H1 (cell line): ENCODE measurements around the gene TTC21A. TPM values are rescaled to one million over a fixed set of nuclear protein-coding genes. Genes with fewer than 3 reads are reported as not detected.

Source experiments
- CTCF ChIA-PET: fragments of 300-600 bp; sonication (Branson Sonifier 250); formaldehyde crosslinking; loops from one replicate; lab custom pipeline; 2021; ENCODE audit not compliant: partially characterized antibody; lab: Charles Lee
- POLR2A ChIA-PET: fragments of 300-600 bp; sonication (Branson Sonifier 250); formaldehyde crosslinking; loops from one replicate; lab custom pipeline; 2021; ENCODE audit warnings: inconsistent platforms; ENCODE audit not compliant: partially characterized antibody; lab: Charles Lee
- DNase-seq, 2 experiments: peaks; one replicate each; pipeline versions ENCODE4 v3.0.0 to v3.0.0-alpha.2; 2010 to 2022; ENCODE audit warnings: low spot score in 2 of 2, low read depth in 1 of 2, mixed read lengths in 1 of 2
- FAIRE-seq: peaks from 2 replicates; lab custom pipeline; 2011; peaks lifted over from hg19 to GRCh38; lab: Jason Lieb, UNC
- H2AFZ ChIP-seq: 2 replicates; pipeline ENCODE4 v1.8.1; 2012; ENCODE audit warnings: low read length, inconsistent platforms
- H2AK5ac ChIP-seq: 2 replicates; pipeline ENCODE4 v1.6.1; 2013; ENCODE audit warnings: low read depth, low read length
- H2BK120ac ChIP-seq: replicated peaks from 2 replicates; pipeline ENCODE3; 2013; ENCODE audit warnings: low read depth, low read length, inconsistent platforms
- H2BK12ac ChIP-seq: 2 replicates; pipeline ENCODE4 v1.6.1; 2013; ENCODE audit warnings: low read depth, low read length
- H2BK15ac ChIP-seq: 2 replicates; pipeline ENCODE4 v1.6.1; 2013; ENCODE audit warnings: low read length
- H2BK20ac ChIP-seq: 2 replicates; pipeline ENCODE4 v1.6.1; 2013; ENCODE audit warnings: low read length
- H2BK5ac ChIP-seq: 2 replicates; pipeline ENCODE4 v1.6.1; 2013; ENCODE audit warnings: low read depth, low read length
- H3K14ac ChIP-seq: 2 replicates; pipeline ENCODE4 v1.6.1; 2013; ENCODE audit warnings: inconsistent platforms; ENCODE audit not compliant: insufficient read length
- H3K18ac ChIP-seq: 2 replicates; pipeline ENCODE4 v1.6.1; 2013; ENCODE audit warnings: low read length; ENCODE audit errors: extremely low read depth
- H3K23ac ChIP-seq: 2 replicates; pipeline ENCODE4 v1.6.1; 2013; ENCODE audit warnings: inconsistent platforms; ENCODE audit not compliant: insufficient read length
- H3K23me2 ChIP-seq: 2 replicates; pipeline ENCODE4 v1.6.1; 2013; ENCODE audit warnings: low read depth, low read length
- H3K27ac ChIP-seq: 2 replicates; pipeline ENCODE4 v1.6.1; 2011; ENCODE audit warnings: low read depth, low read length, inconsistent platforms
- H3K27me3 ChIP-seq, 4 experiments: replicated peaks in 1 of 4; 1 replicate in 1 of 4; 2 replicates in 3 of 4; pipeline versions ENCODE4 v1.6.1 to v1.8.1; 2011 to 2013; ENCODE audit warnings: low read length in 3 of 4, mild to moderate bottlenecking in 3 of 4, inconsistent platforms in 2 of 4, mixed read lengths in 2 of 4, moderate library complexity in 1 of 4; ENCODE audit not compliant: control insufficient read depth in 3 of 4, insufficient read depth in 3 of 4; ENCODE audit errors: extremely low read depth in 1 of 4
- H3K36me3 ChIP-seq, 4 experiments: 2 replicates each; pipeline versions ENCODE4 v1.6.1 to v1.8.1; 2011 to 2013; ENCODE audit warnings: mild to moderate bottlenecking in 4 of 4, low read length in 3 of 4, moderate library complexity in 2 of 4, control low read depth in 1 of 4, inconsistent platforms in 1 of 4; ENCODE audit not compliant: insufficient read depth in 4 of 4, control insufficient read depth in 2 of 4
- H3K4ac ChIP-seq: replicated peaks from 2 replicates; pipeline ENCODE3; 2013; ENCODE audit warnings: low read length, low read depth, mixed read lengths, inconsistent platforms; ENCODE audit not compliant: insufficient read length
- H3K4me1 ChIP-seq, 4 experiments: replicated peaks in 1 of 4; 1 replicate in 1 of 4; 2 replicates in 3 of 4; pipeline versions ENCODE4 v1.6.1 to v1.8.1; 2011 to 2013; ENCODE audit warnings: low read length in 3 of 4, inconsistent platforms in 2 of 4, mixed read lengths in 1 of 4; ENCODE audit not compliant: insufficient read depth in 4 of 4, control insufficient read depth in 3 of 4
- H3K4me2 ChIP-seq, 2 experiments: 2 replicates each; pipeline versions ENCODE4 v1.6.1 to v1.8.1; 2011 to 2013; ENCODE audit warnings: low read depth in 2 of 2, low read length in 2 of 2, control low read depth in 1 of 2, inconsistent platforms in 1 of 2, mild to moderate bottlenecking in 1 of 2; ENCODE audit not compliant: insufficient read depth in 1 of 2
- H3K4me3 ChIP-seq, 4 experiments: fragments of 200-600, 300-600 bp in 1 of 4; sonication (generic), shearing (Covaris generic), sonication (Bioruptor Twin) in 1 of 4; 2 replicates each; pipeline versions ENCODE4 v1.5.1 to v1.8.1; 2011 to 2016; ENCODE audit warnings: low read length in 4 of 4, low read depth in 3 of 4, control low read depth in 2 of 4, inconsistent platforms in 2 of 4, mild to moderate bottlenecking in 2 of 4, mixed read lengths in 1 of 4, moderate library complexity in 1 of 4; ENCODE audit not compliant: insufficient read depth in 2 of 4; ENCODE audit errors: extremely low read depth in 1 of 4
- H3K56ac ChIP-seq: replicated peaks from 2 replicates; pipeline ENCODE3; 2013; ENCODE audit warnings: low read depth, mild to moderate bottlenecking, mixed read lengths, low read length, inconsistent platforms; ENCODE audit not compliant: insufficient read length
- H3K79me1 ChIP-seq: 2 replicates; pipeline ENCODE4 v1.6.1; 2013; ENCODE audit warnings: low read depth, low read length, control low read depth
- H3K79me2 ChIP-seq, 2 experiments: 2 replicates each; pipeline versions ENCODE4 v1.6.1 to v1.8.1; 2012 to 2013; ENCODE audit warnings: low read length in 2 of 2, mild to moderate bottlenecking in 2 of 2, inconsistent platforms in 1 of 2; ENCODE audit not compliant: insufficient read depth in 2 of 2, control insufficient read depth in 1 of 2
- H3K9ac ChIP-seq, 4 experiments: replicated peaks in 1 of 4; 1 replicate in 1 of 4; 2 replicates in 3 of 4; pipeline versions ENCODE4 v1.6.1 to v1.8.1; 2011 to 2013; ENCODE audit warnings: low read depth in 3 of 4, low read length in 3 of 4, control low read depth in 2 of 4, mild to moderate bottlenecking in 2 of 4, moderate library complexity in 2 of 4, inconsistent platforms in 1 of 4; ENCODE audit errors: extremely low read depth in 1 of 4
- H3K9me3 ChIP-seq, 2 experiments: 2 replicates each; pipeline versions ENCODE4 v1.6.1 to v1.8.1; 2012 to 2013; ENCODE audit warnings: mild to moderate bottlenecking in 2 of 2, moderate library complexity in 2 of 2, control low read depth in 1 of 2, inconsistent platforms in 1 of 2, low read depth in 1 of 2, low read length in 1 of 2, mixed read lengths in 1 of 2; ENCODE audit not compliant: insufficient read depth in 2 of 2
- H4K20me1 ChIP-seq, 2 experiments: replicated peaks in 1 of 2; 2 replicates each; pipeline versions ENCODE3 to v1.8.1; 2011 to 2013; ENCODE audit warnings: inconsistent platforms in 2 of 2, low read length in 2 of 2, mild to moderate bottlenecking in 1 of 2; ENCODE audit not compliant: insufficient read depth in 2 of 2, control insufficient read depth in 1 of 2
- H4K5ac ChIP-seq: 2 replicates; pipeline ENCODE4 v1.6.1; 2013; ENCODE audit warnings: low read length, low read depth, mixed read lengths, inconsistent platforms; ENCODE audit not compliant: insufficient read length
- H4K8ac ChIP-seq: 2 replicates; pipeline ENCODE4 v1.8.0; 2013; ENCODE audit warnings: mild to moderate bottlenecking, moderate library complexity, low read length, inconsistent platforms; ENCODE audit not compliant: insufficient read depth; ENCODE audit errors: extremely low read depth
- H4K91ac ChIP-seq: replicated peaks from 2 replicates; pipeline ENCODE3; 2013; ENCODE audit warnings: low read length, mixed read lengths, inconsistent platforms; ENCODE audit not compliant: insufficient read length
- BACH1 ChIP-seq: IDR thresholded peaks from 2 replicates; pipeline ENCODE4 v1.6.1; 2012; ENCODE audit warnings: low read length, improper control_type of control experiment
- CHD2 ChIP-seq: IDR thresholded peaks from 2 replicates; pipeline ENCODE4 v1.6.1; 2012; ENCODE audit warnings: low read length, improper control_type of control experiment
- CTCF ChIP-seq, 3 experiments: IDR thresholded peaks; 1 replicate in 2 of 3; 2 replicates in 1 of 3; pipeline versions ENCODE4 v1.5.1 to v1.6.1; 2011; ENCODE audit warnings: low read length in 3 of 3, mild to moderate bottlenecking in 3 of 3, inconsistent platforms in 2 of 3, low read depth in 1 of 3, moderate library complexity in 1 of 3; ENCODE audit not compliant: insufficient read depth in 1 of 3; ENCODE audit errors: control extremely low read depth in 1 of 3
- HDAC2 ChIP-seq, 2 experiments: fragments of 300-600 bp in 1 of 2; sonication (generic) in 1 of 2; IDR thresholded peaks; 2 replicates each; pipeline ENCODE4 v1.6.1; 2011 to 2012; ENCODE audit warnings: low read depth in 2 of 2, low read length in 2 of 2, mild to moderate bottlenecking in 2 of 2, moderate library complexity in 2 of 2, borderline replicate concordance in 1 of 2, inconsistent platforms in 1 of 2
- JUND ChIP-seq: IDR thresholded peaks from 2 replicates; pipeline ENCODE4 v1.6.1; 2011; ENCODE audit warnings: mild to moderate bottlenecking, improper control_type of control experiment, low read length
- NRF1 ChIP-seq: IDR thresholded peaks from 2 replicates; pipeline ENCODE4 v1.6.1; 2011; ENCODE audit warnings: mild to moderate bottlenecking, low read depth, low read length, improper control_type of control experiment
- RAD21 ChIP-seq, 2 experiments: IDR thresholded peaks in 1 of 2; conservative IDR thresholded peaks in 1 of 2; 2 replicates each; pipeline ENCODE4 v1.6.1; 2011; ENCODE audit warnings: low read depth in 2 of 2, low read length in 2 of 2, improper control_type of control experiment in 1 of 2, inconsistent platforms in 1 of 2, mild to moderate bottlenecking in 1 of 2, moderate library complexity in 1 of 2
- SIX5 ChIP-seq: IDR thresholded peaks from 2 replicates; pipeline ENCODE4 v1.6.1; 2011; ENCODE audit warnings: mild to moderate bottlenecking, low read depth, low read length
- WGBS, 2 experiments: shearing (Covaris generic) in 1 of 2; methylation state at CpG; one replicate each; pipeline versions ENCODE4 v1.1.6 to v1.1.7; 2013 to 2015; ENCODE audit warnings: low lambda C conversion rate in 2 of 2, mixed read lengths in 2 of 2, inconsistent platforms in 1 of 2, low coverage in 1 of 2, missing lambda C conversion rate in 1 of 2; ENCODE audit not compliant: insufficient replicate concordance in 2 of 2, insufficient coverage in 1 of 2, insufficient read length in 1 of 2; ENCODE audit errors: extremely low coverage in 1 of 2, missing lambda C conversion rate in 1 of 2; 5-methylcytosine and 5-hydroxymethylcytosine counted together
- polyA plus RNA-seq, 7 experiments: library from polyadenylated mRNA; depleted of rRNA in 3 of 7; stranded (reverse) in 5 of 7; unstranded in 2 of 7; fragments of >200 nt in 5 of 7; fragments of 200-250 nt in 2 of 7; gene quantifications; 1 replicate in 5 of 7; 2 replicates in 1 of 7; 4 replicates in 1 of 7; pipeline versions ENCODE4 v1.2.1 to v1.2.3, GENCODE V29; 2011 to 2013; ENCODE audit warnings: missing spikeins in 2 of 7, mixed read lengths in 2 of 7
- total RNA-seq: library from RNA; stranded (reverse); fragmentation: NEBNext Ultra II Directional; extraction: Animal tissue kit (Norgen Biotek cat#: 25700); gene quantifications from 2 replicates; pipeline ENCODE4 v1.2.1, GENCODE V29; 2021

Gene TTC21A
- total and polyA plus RNA-seq, 2 of the 8 experiments (the other 6 are each of a cell fraction or from before 2014, with no cell fraction given), result 2.3 to 2.8 TPM

GRCh38 chr3:39149498-39150147 is 42.1 kb downstream of the TTC21A start:
- 83% methylated on average over 3 of the region's 3 CpGs; no CpG with 5 or more reads in 1 of the 2 experiments for WGBS, 2 experiments
- Histone ChIP-seq H3K4me2 (peak overlapping the region in 1 of 2 experiments; percentile 97; a peak in 1 of 4 replicates), H3K9ac (no peak overlapping the region)
- no peak for TF ChIP-seq CHD2
- no peak for TF ChIP-seq BACH1
- no peak for TF ChIP-seq NRF1
- no peak for TF ChIP-seq RAD21 (IDR thresholded peaks at IDR 0.05 in 1 of 2, conservative IDR thresholded peaks at IDR 0.05 in 1 of 2; ENCODE audit: low read depth in 2 of 2, low read length in 2 of 2)
- no peak for TF ChIP-seq CTCF (IDR thresholded peaks at IDR 0.05; ENCODE audit: control extremely low read depth in 1 of 3, insufficient read depth in 1 of 3, low read depth in 1 of 3, low read length in 3 of 3)
- TF ChIP-seq HDAC2 (IDR thresholded peaks at IDR 0.05; ENCODE audit: borderline replicate concordance in 1 of 2, low read depth in 2 of 2, low read length in 2 of 2), result no peak
- TF ChIP-seq SIX5, result no peak
- no peak for TF ChIP-seq JUND

More at GRCh38 chr3:39149498-39150147, 42.1 kb downstream of the TTC21A start:
- no peaks in the 10 kb centered on the region for H3K27me3 ChIP-seq
- peaks cover 7 to 34% of the 10 kb centered on the region in 2 experiments for H4K20me1 ChIP-seq
- H2BK12ac ChIP-seq, result 0 out of 2 replicates have a peak overlapping the region, but pooled peaks have one; percentile 99
- peaks cover 17 to 55% (median 36%) of the 10 kb centered on the region in 4 experiments for H3K4me1 ChIP-seq
- no peak overlapping the region for H2AFZ ChIP-seq
- FAIRE-seq, result no peak
- H2BK20ac ChIP-seq, result no peak overlapping the region
- H2BK120ac ChIP-seq, result no peak overlapping the region
- no peak overlapping the region for H3K18ac ChIP-seq
- H3K56ac ChIP-seq, result no peak overlapping the region
- H3K79me2 ChIP-seq, result peaks cover 14 to 44% of the 10 kb centered on the region in 2 experiments
- H3K14ac ChIP-seq, result no peak overlapping the region
- no peak overlapping the region for H2BK5ac ChIP-seq
- H4K91ac ChIP-seq, result no peak overlapping the region
- no peak overlapping the region for H3K23ac ChIP-seq
- no peaks in the 10 kb centered on the region for H3K9me3 ChIP-seq
- peak overlapping the region; percentile 82; the same call in 1 of the 2 replicates for H2AK5ac ChIP-seq
- 0 out of 2 replicates have a peak overlapping the region, but pooled peaks have one; percentile 5 for H2BK15ac ChIP-seq
- no peak overlapping the region for H3K4ac ChIP-seq
- no peak for DNase-seq
- no peak overlapping the region for H3K4me3 ChIP-seq
- H3K36me3 ChIP-seq, result peaks cover 3 to 19% (median 5%) of the 10 kb centered on the region in 4 experiments; a peak in 5 of 8 replicates
- peak overlapping the region; percentile 39; the same call in 1 of the 2 replicates for H3K27ac ChIP-seq
- peaks cover 21% of the 10 kb centered on the region for H3K23me2 ChIP-seq
- H4K8ac ChIP-seq, result no peak overlapping the region
- H3K79me1 ChIP-seq, result peaks cover 16% of the 10 kb centered on the region; the same call in 1 of the 2 replicates
- POLR2A ChIA-PET, result interaction anchor here (1.1 to 2.9 kb wide), 5 partner anchors 8 to 263 kb away, joined by 3 to 16 read pairs (median 4); no protein-coding TSS in a partner anchor
- no peak overlapping the region for H4K5ac ChIP-seq
- CTCF ChIA-PET, result interaction anchor here (0.6 to 2.2 kb wide), 8 partner anchors 8 to 121 kb away, joined by 3 to 8 read pairs (median 4); no protein-coding TSS in a partner anchor
